Upper lobe of left lung (tissue), 4 donors: ENCODE results near the gene FAM185A.

Experiments used
- POLR2A ChIP-seq, 4 donors: fragments of 450-650 bp; IDR thresholded peaks; one replicate each; pipeline ENCODE4 v1.5.1; 2016 to 2017; ENCODE audit warnings: antibody characterized with exemption in 4 of 4, mild to moderate bottlenecking in 2 of 4
- TF ChIP-seq, protein P1 (sequence below), 6 experiments: fragments of 450-650 bp in 4 of 6; fragments of 200-600 bp in 2 of 6; sonication (generic) in 2 of 6; IDR thresholded peaks; one replicate each; pipeline ENCODE4 v1.5.1; 2016 to 2019; ENCODE audit warnings: antibody characterized with exemption in 6 of 6

DNA sequence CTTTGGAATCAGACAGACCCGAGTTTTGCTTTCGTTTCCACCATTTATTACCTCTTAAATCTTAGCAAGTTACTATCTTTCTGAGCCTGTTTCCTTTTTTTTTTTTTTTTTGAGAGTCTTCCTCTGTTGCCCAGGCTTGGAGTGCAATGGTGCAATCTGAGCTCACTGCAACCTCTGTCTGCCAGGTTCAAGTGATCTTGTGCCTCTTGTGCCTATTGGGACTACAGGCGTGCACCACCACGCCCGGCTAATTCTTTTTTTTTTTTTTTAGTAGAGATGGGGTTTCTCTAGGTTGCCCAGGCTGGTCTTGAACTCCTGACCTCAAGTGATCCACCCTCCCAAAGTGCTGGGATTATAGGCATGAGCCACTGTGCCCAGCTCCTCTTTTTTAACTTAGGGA lies 84.5 kb downstream of the FAM185A start:
- TF ChIP-seq, protein P1, sequence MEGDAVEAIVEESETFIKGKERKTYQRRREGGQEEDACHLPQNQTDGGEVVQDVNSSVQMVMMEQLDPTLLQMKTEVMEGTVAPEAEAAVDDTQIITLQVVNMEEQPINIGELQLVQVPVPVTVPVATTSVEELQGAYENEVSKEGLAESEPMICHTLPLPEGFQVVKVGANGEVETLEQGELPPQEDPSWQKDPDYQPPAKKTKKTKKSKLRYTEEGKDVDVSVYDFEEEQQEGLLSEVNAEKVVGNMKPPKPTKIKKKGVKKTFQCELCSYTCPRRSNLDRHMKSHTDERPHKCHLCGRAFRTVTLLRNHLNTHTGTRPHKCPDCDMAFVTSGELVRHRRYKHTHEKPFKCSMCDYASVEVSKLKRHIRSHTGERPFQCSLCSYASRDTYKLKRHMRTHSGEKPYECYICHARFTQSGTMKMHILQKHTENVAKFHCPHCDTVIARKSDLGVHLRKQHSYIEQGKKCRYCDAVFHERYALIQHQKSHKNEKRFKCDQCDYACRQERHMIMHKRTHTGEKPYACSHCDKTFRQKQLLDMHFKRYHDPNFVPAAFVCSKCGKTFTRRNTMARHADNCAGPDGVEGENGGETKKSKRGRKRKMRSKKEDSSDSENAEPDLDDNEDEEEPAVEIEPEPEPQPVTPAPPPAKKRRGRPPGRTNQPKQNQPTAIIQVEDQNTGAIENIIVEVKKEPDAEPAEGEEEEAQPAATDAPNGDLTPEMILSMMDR (IDR thresholded peaks at IDR 0.05) = no peak
- TF ChIP-seq POLR2A (IDR thresholded peaks at IDR 0.05) = no peak
